ENCODE measurements around the gene HTT.

Gene HTT

GRCh38 chr4:3037957-3038461 lies 36.5 kb upstream of the HTT start:
- H3K27me3 ChIP-seq (replicated peaks; ENCODE audit: control insufficient read depth, insufficient read depth, low read length) = no peaks in the 10 kb centered on the region
- DNase-seq (ENCODE audit: low read depth) = no peak
- H3K36me3 ChIP-seq (ENCODE audit: control insufficient read depth, insufficient read depth, low read length, severe bottlenecking) = no peaks in the 10 kb centered on the region
- H3K4me1 ChIP-seq (ENCODE audit: control insufficient read depth, insufficient read depth, low read length) = peaks cover 20% of the 10 kb centered on the region
- H3K9ac ChIP-seq (ENCODE audit: low read length) = peak overlapping the region; percentile 39
- no peaks in the 10 kb centered on the region for H3K9me3 ChIP-seq (ENCODE audit: control insufficient read depth, low read length)
- no peak overlapping the region for H3K4me3 ChIP-seq (ENCODE audit: low read length)

- no peak for DNase-seq (ENCODE audit: low read depth)
- H3K36me3 ChIP-seq (ENCODE audit: control insufficient read depth, insufficient read depth, low read length, severe bottlenecking) = no peaks in the 10 kb centered on the region
- no peak overlapping the region for H3K9ac ChIP-seq (ENCODE audit: low read length)
- H3K4me1 ChIP-seq (ENCODE audit: control insufficient read depth, insufficient read depth, low read length) = peaks cover 20% of the 10 kb centered on the region
- no peak overlapping the region for H3K4me3 ChIP-seq (ENCODE audit: low read length)
- H3K9me3 ChIP-seq (ENCODE audit: control insufficient read depth, low read length) = no peaks in the 10 kb centered on the region
- no peaks in the 10 kb centered on the region for H3K27me3 ChIP-seq (replicated peaks; ENCODE audit: control insufficient read depth, insufficient read depth, low read length)
Measured at GRCh38 chr4:3039706-3040366, 34.6 kb upstream of the HTT start.

GRCh38 chr4:3040452-3041191 lies 33.9 kb upstream of the HTT start:
- Histone ChIP-seq H3K36me3 (ENCODE audit: control insufficient read depth, insufficient read depth, low read length, severe bottlenecking) (no peaks in the 10 kb centered on the region), H3K4me3 (ENCODE audit: low read length) (peak overlapping the region; percentile 79), H3K4me1 (ENCODE audit: control insufficient read depth, insufficient read depth, low read length) (peaks cover 20% of the 10 kb centered on the region), H3K9ac (ENCODE audit: low read length) (peak overlapping the region; percentile 81), H3K9me3 (ENCODE audit: control insufficient read depth, low read length) (no peaks in the 10 kb centered on the region), H3K27me3 (replicated peaks; ENCODE audit: control insufficient read depth, insufficient read depth, low read length) (no peaks in the 10 kb centered on the region)
- no peak for DNase-seq (ENCODE audit: low read depth)

- H3K36me3 ChIP-seq (ENCODE audit: control insufficient read depth, insufficient read depth, low read length, severe bottlenecking) = no peaks in the 10 kb centered on the region
- peak overlapping the region; percentile 79 for H3K4me3 ChIP-seq (ENCODE audit: low read length)
- peak; percentile 63 for DNase-seq (ENCODE audit: low read depth)
- H3K27me3 ChIP-seq (replicated peaks; ENCODE audit: control insufficient read depth, insufficient read depth, low read length) = no peaks in the 10 kb centered on the region
- H3K9me3 ChIP-seq (ENCODE audit: control insufficient read depth, low read length) = no peaks in the 10 kb centered on the region
- peak overlapping the region; percentile 81 for H3K9ac ChIP-seq (ENCODE audit: low read length)
- peaks cover 20% of the 10 kb centered on the region for H3K4me1 ChIP-seq (ENCODE audit: control insufficient read depth, insufficient read depth, low read length)
Measured at GRCh38 chr4:3041192-3042142, 33.0 kb upstream of the HTT start.

GRCh38 chr4:3042226-3042625 lies 32.3 kb upstream of the HTT start:
- H3K9me3 ChIP-seq (ENCODE audit: control insufficient read depth, low read length) = no peaks in the 10 kb centered on the region
- H3K27me3 ChIP-seq (replicated peaks; ENCODE audit: control insufficient read depth, insufficient read depth, low read length) = no peaks in the 10 kb centered on the region
- DNase-seq (ENCODE audit: low read depth) = no peak
- peak overlapping the region; percentile 79 for H3K4me3 ChIP-seq (ENCODE audit: low read length)
- H3K4me1 ChIP-seq (ENCODE audit: control insufficient read depth, insufficient read depth, low read length) = peaks cover 20% of the 10 kb centered on the region
- no peaks in the 10 kb centered on the region for H3K36me3 ChIP-seq (ENCODE audit: control insufficient read depth, insufficient read depth, low read length, severe bottlenecking)
- H3K9ac ChIP-seq (ENCODE audit: low read length) = peak overlapping the region; percentile 81

- Histone ChIP-seq H3K4me1 (ENCODE audit: control insufficient read depth, insufficient read depth, low read length) (peaks cover 14% of the 10 kb centered on the region), H3K27me3 (replicated peaks; ENCODE audit: control insufficient read depth, insufficient read depth, low read length) (no peaks in the 10 kb centered on the region), H3K9ac (ENCODE audit: low read length) (no peak overlapping the region), H3K36me3 (ENCODE audit: control insufficient read depth, insufficient read depth, low read length, severe bottlenecking) (no peaks in the 10 kb centered on the region), H3K9me3 (ENCODE audit: control insufficient read depth, low read length) (no peaks in the 10 kb centered on the region), H3K4me3 (ENCODE audit: low read length) (no peak overlapping the region)
- no peak for DNase-seq (ENCODE audit: low read depth)
Measured at GRCh38 chr4:3043282-3044020, 31.0 kb upstream of the HTT start.

GRCh38 chr4:3044870-3045819 lies 29.3 kb upstream of the HTT start:
- Histone ChIP-seq H3K4me3 (ENCODE audit: low read length) (no peak overlapping the region), H3K9me3 (ENCODE audit: control insufficient read depth, low read length) (no peaks in the 10 kb centered on the region), H3K36me3 (ENCODE audit: control insufficient read depth, insufficient read depth, low read length, severe bottlenecking) (no peaks in the 10 kb centered on the region), H3K27me3 (replicated peaks; ENCODE audit: control insufficient read depth, insufficient read depth, low read length) (no peaks in the 10 kb centered on the region), H3K9ac (ENCODE audit: low read length) (no peak overlapping the region), H3K4me1 (ENCODE audit: control insufficient read depth, insufficient read depth, low read length) (peaks cover 14% of the 10 kb centered on the region)
- no peak for DNase-seq (ENCODE audit: low read depth)

GRCh38 chr4:3046162-3046561 lies 28.3 kb upstream of the HTT start:
- Histone ChIP-seq H3K4me1 (ENCODE audit: control insufficient read depth, insufficient read depth, low read length) (peaks cover 12% of the 10 kb centered on the region), H3K27me3 (replicated peaks; ENCODE audit: control insufficient read depth, insufficient read depth, low read length) (no peaks in the 10 kb centered on the region), H3K9ac (ENCODE audit: low read length) (no peak overlapping the region), H3K36me3 (ENCODE audit: control insufficient read depth, insufficient read depth, low read length, severe bottlenecking) (no peaks in the 10 kb centered on the region), H3K4me3 (ENCODE audit: low read length) (no peak overlapping the region), H3K9me3 (ENCODE audit: control insufficient read depth, low read length) (no peaks in the 10 kb centered on the region)
- no peak for DNase-seq (ENCODE audit: low read depth)

GRCh38 chr4:3046623-3047022 lies 27.9 kb upstream of the HTT start:
- DNase-seq (ENCODE audit: low read depth) = no peak
- Histone ChIP-seq H3K9ac (ENCODE audit: low read length) (no peak overlapping the region), H3K36me3 (ENCODE audit: control insufficient read depth, insufficient read depth, low read length, severe bottlenecking) (no peaks in the 10 kb centered on the region), H3K4me3 (ENCODE audit: low read length) (no peak overlapping the region), H3K9me3 (ENCODE audit: control insufficient read depth, low read length) (no peaks in the 10 kb centered on the region), H3K27me3 (replicated peaks; ENCODE audit: control insufficient read depth, insufficient read depth, low read length) (no peaks in the 10 kb centered on the region), H3K4me1 (ENCODE audit: control insufficient read depth, insufficient read depth, low read length) (peaks cover 10% of the 10 kb centered on the region)
